Right hindlimb (tissue), 1 donor: ENCODE results near the gene CASP10.
"Not testable (repeated sequence)": the region's sequence is repeated elsewhere in the genome, so short reads cannot be mapped to it uniquely, and the experiment has no call there.

Source experiments
- DNase-seq: peaks from one replicate; pipeline ENCODE4 v3.0.0-alpha.2; 2018

The CASP10 gene

DNA sequence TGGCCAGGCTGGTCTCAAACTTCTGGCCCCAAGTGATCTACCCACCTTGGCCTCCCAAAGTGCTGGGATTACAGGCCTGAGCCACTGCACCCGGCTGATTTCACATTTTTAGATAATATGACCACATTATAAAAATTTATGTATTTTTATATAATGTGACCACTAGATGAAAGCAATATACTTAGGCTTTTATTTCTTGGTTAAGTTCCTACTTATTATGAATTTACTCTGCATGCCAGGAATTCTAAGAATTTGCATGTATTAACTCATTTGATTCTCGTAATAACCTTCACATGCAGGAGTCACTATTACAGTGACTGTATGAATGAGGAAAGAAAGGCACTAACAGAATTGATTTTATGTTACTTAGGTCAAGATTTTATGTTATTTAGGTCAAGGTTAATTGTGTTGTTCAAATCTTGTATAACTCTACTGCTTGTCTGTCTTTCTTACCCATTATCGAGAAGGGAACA is 51.8 kb downstream of the CASP10 start:
- no peak for DNase-seq

DNA sequence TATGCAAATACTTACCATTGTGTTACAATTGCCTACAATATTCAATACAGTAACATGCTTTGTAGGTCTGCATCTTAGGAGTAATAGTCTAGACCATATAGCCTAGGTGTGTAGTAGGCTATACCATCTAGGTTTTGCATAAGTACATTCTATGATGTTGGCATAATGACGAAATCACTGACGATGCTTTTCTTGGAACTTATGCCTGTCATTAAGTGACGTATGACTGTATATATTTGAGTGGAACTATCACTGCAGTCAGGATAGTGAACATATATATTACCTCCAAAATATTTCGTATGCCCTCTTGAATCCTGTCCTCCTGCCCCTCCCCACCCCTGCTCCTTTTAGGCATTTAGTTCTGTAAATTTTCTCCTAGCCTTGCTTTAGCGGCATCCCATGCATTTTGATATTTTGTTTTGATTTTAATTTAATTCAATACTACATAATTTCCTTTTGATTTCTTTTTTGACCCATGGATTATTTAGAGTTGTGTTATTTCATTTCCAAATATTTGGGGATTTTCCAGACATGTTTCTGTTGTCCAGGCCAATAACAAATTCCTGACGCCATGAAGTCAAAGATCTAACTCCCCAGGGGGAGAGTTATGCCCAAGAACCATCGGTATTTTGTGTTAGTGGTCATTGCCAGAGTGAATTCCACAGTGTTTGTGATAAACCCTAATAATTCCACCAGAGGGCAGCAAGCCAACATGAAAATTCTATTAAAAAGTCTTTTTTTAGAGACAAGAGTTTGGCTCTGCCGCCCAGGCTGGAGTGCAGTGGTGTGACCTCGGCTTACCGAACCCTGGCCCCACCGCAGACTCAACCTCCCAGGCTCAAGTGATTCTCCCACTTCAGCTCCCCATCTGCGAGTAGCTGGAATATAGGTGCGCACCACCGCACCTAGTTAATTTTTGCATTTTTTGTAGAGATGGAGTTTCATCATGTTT is 53.2 kb downstream of the CASP10 start:
- DNase-seq, result peak; percentile 57

DNA sequence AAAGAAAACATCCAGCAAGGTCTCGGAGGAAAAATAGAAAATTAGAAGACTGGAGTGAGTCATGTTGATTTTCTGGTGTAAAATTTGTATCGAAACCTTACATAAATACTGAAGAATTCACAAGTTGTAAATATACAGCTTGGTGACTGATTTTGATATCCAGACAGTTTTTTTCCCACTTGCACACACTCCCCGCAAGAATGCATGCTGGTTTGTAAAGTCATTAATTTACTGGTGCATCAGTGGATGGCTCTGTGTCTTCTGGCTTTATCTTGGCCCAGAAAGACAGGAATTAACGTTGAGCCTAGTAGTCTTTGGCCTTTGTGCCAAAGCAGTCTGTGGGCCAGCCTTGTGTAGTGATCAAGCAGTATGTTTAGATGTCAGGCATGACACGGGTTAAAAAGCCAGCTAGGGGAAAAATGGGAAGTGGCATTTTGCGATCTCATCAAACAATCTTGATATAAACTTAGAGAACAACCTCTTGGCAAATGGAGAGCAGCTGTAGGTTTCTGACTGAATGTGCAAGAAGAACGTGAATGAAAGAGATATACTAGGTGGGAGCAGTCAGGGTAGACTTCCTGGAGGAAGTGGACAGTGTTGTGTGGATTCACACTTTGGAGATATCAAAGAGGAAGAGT is 54.7 kb downstream of the CASP10 start:
- no peak for DNase-seq

- not testable (repeated sequence) for DNase-seq
These were observed 56.4 kb downstream of the CASP10 start for GRCh38 chr2:201239167-201239935.

DNA sequence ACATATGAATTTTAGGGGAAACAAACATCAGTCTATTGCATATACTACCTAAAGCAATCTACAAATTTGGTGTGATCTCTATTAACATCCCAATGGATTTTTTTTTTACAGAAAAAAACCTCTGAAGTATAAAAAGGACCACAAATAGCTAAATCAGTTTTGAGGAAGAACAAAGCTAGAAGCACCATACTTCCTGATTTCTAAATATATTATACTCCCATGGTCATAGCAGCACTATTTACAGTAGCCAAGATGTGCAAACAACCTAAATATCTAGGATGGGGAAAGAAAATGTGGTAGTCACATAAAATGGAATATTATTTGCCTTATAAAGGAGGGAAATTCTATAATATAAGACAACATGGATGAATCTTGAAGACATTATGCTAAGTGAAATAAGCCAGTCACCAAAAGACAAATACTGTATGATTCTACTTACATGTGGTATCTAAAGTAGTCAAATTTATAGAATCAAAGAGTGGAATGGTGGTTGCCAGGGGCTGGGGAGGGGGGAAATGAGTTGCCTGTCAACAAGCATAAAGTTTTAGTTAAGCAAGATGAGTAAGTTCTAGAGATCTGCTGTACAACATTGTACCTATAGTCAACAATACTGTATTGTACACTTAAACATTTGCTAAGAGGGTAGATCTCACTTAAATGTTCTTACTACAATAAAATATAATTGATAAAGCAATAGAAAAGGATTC is 59.8 kb downstream of the CASP10 start:
- DNase-seq, result no peak

GRCh38 chr2:201244829-201245228 is 61.9 kb downstream of the CASP10 start:
- no peak for DNase-seq

GRCh38 chr2:201246280-201246679 is 63.3 kb downstream of the CASP10 start:
- no peak for DNase-seq

- DNase-seq, result no peak
These were observed 65.4 kb downstream of the CASP10 start for GRCh38 chr2:201248288-201248844.

DNA sequence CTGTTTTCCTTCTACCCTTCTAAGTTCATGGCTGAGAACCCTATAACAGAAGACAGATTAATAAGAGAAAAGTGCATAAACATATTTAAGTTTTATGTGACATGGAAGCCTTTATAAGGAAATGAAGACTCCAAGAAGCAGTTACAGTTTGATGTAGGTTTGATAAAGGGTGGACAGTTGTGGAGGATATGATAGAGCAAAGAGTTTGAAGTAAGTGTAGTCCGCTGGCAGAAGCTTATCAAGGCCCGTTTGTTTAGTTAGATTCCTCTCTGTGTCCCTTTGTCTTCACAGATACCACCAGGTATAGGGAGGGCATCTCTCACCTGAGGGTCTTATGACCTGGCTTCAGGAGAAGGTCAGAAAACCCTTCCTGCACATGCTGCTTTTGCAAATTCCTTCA is 66.9 kb downstream of the CASP10 start:
- no peak for DNase-seq

- no peak for DNase-seq
These were observed 67.8 kb downstream of the CASP10 start for GRCh38 chr2:201250741-201251140.

- DNase-seq, result peak; percentile 58
These were observed 71.3 kb downstream of the CASP10 start for GRCh38 chr2:201254081-201254730.

GRCh38 chr2:201255408-201256033 is 72.6 kb downstream of the CASP10 start:
- no peak for DNase-seq

DNA sequence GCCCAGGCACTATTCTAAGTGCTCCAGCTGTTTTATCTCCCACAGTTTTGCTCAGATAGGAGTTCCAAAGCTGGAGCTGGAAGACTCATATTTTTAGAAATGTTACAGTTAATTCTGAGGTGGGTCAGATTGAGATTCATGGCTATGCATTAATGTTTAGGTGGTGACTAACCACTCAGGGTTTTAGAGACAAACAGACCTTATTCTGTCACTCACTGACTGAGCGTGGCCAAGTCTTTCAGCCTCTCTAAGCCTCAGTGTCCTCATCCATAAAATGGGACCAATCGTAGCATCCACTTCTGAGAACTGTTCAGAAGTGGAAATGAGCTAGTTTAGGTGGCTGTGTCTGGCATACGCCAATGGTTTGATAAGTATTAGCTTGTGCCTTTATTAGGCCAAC is 73.1 kb downstream of the CASP10 start:
- DNase-seq, result no peak

- peak; percentile 49 for DNase-seq
These were observed 74.5 kb downstream of the CASP10 start for GRCh38 chr2:201257381-201257955.

DNA sequence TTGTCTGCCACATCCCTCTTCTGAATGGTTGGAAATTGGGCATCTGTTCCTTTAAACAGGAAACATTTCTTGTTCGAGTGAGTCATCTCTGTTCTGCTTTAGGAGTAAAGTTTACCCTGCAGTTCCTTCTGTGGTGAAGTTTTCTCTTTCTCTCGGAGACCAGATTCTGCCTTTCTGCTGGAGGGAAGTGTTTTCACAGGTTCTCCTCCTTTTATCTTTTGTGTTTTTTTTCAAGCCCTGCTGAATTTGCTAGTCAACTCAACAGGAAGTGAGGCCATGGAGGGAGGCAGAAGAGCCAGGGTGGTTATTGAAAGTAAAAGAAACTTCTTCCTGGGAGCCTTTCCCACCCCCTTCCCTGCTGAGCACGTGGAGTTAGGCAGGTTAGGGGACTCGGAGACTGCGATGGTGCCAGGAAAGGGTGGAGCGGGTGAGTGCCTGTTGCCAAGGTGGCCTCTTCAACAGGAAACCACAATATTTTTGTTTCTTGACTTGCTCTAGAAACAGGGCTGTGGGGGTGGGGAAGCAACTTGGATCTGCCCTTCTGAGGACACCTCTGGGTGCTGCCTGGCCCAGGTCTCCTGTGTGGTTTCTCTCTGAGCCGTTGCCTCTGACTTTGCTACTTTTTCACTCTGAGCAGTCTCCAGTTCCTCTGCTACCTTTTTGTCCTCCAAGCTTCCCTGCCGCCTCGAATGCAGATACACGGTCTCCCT is 75.2 kb downstream of the CASP10 start:
- peak; percentile 83 for DNase-seq

- DNase-seq, result no peak
These were observed 76.0 kb downstream of the CASP10 start for GRCh38 chr2:201258666-201259615.

DNA sequence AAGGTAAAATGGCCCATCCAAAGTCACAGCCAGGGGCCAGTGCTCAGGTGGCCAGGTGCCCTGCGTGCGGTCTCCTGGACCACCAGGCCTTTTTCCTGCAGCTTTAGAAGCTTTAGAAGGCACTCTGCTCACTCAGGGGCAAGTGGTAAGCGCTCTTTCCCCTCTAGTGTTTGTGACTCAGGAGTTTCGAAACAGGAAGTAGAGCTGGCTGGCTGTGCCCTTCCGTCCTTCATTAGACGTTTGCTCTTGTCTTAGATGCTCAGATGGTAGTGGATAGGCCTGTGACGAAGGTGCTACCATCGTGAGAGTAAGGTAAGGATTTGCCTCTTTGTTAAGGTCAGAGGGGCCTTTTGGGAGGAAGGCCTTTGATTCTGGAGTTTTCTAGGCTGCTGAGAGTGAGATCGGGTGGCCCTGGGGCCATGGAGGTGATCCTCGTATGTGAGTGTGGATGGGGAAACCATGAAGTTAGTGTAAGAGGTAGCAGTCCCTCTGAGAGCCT is 77.4 kb downstream of the CASP10 start, which contains the start of gene CASP8:
Gene CASP8, plus strand, starts transcription at position 235 of the 499 bp plus-strand sequence. CDS start 5,951 bp downstream, outside the sequence.
- DNase-seq, result no peak

DNA sequence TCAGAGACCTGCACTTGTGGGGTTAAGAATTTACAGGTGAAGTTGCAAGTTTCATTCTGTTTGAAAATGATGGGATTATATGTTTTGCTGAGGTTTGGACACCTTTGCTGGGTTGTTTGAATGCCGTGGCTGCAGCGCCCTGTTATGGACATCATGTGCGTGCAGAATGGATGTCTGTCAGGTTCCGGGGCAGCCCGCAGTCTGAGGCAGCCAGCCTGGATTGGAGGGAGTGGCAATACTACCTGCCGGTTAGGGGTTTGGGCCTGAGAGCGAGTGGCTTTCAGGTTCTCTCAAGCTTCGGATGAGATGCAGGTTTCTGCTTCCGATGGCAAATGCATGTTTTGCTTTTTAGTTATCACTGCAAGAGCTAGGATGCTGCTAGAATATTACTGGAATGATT is 78.5 kb downstream of the CASP10 start:
- DNase-seq, result no peak

- DNase-seq, result no peak
These were observed 79.0 kb downstream of the CASP10 start for GRCh38 chr2:201261906-201262305.
